ENCODE results near the gene TSKU. TPM values are rescaled to one million over a fixed set of nuclear protein-coding genes. Genes with fewer than 3 reads are reported as not detected.

TSKU gene
- total RNA-seq, 1 experiment from 2014 or later, result 20.1 TPM

GRCh38 chr11:76758311-76758710 lies 24.8 kb upstream of the TSKU start:
- DNase-seq (ENCODE audit: unreplicated experiment), result no peak
- H3K36me3 Mint-ChIP-seq (ENCODE audit: insufficient read depth, unreplicated experiment), result no peaks in the 10 kb centered on the region
- no peak overlapping the region for H3K4me3 Mint-ChIP-seq (ENCODE audit: unreplicated experiment)
- H3K4me1 Mint-ChIP-seq (ENCODE audit: insufficient read depth, unreplicated experiment), result peaks cover 8% of the 10 kb centered on the region
- no TSS peak for BruUV-seq (replicated peaks)
- no peak for TF ChIP-seq CTCF (IDR thresholded peaks at IDR 0.05; ENCODE audit: unreplicated experiment)
- H3K9me3 Mint-ChIP-seq (ENCODE audit: unreplicated experiment), result no peaks in the 10 kb centered on the region
- ChIA-PET CTCF (interaction anchor here (0.5 to 1.4 kb wide), 2 partner anchors 40 to 386 kb away, joined by 3 to 4 read pairs; no protein-coding TSS in a partner anchor), POLR2A (no interaction called here)
- intact Hi-C loops (cut with micrococcal nuclease), result no loop called here
- H3K27ac Mint-ChIP-seq (ENCODE audit: low read depth, unreplicated experiment), result no peak overlapping the region
- H3K27me3 Mint-ChIP-seq (ENCODE audit: insufficient read depth, unreplicated experiment), result no peaks in the 10 kb centered on the region

GRCh38 chr11:76759092-76759491 lies 24.1 kb upstream of the TSKU start:
- intact Hi-C loops (cut with micrococcal nuclease), result no loop called here
- CTCF ChIA-PET, result interaction anchor here (0.5 to 1.4 kb wide), 2 partner anchors 39 to 387 kb away, joined by 3 to 4 read pairs; no protein-coding TSS in a partner anchor
- H3K9me3 Mint-ChIP-seq (ENCODE audit: unreplicated experiment), result no peaks in the 10 kb centered on the region
- no peaks in the 10 kb centered on the region for H3K27me3 Mint-ChIP-seq (ENCODE audit: insufficient read depth, unreplicated experiment)
- H3K4me3 Mint-ChIP-seq (ENCODE audit: unreplicated experiment), result no peak overlapping the region
- POLR2A ChIA-PET, result interaction anchor here (0.5 to 0.6 kb wide), 2 partner anchors 12 to 17 kb away, joined by 3 read pairs; no protein-coding TSS in a partner anchor
- H3K36me3 Mint-ChIP-seq (ENCODE audit: insufficient read depth, unreplicated experiment), result no peaks in the 10 kb centered on the region
- H3K4me1 Mint-ChIP-seq (ENCODE audit: insufficient read depth, unreplicated experiment), result peaks cover 6% of the 10 kb centered on the region
- H3K27ac Mint-ChIP-seq (ENCODE audit: low read depth, unreplicated experiment), result no peak overlapping the region
- TF ChIP-seq CTCF (IDR thresholded peaks at IDR 0.05; ENCODE audit: unreplicated experiment), result no peak
- no TSS peak for BruUV-seq (replicated peaks)
- no peak for DNase-seq (ENCODE audit: unreplicated experiment)

- Mint-ChIP-seq H3K9me3 (ENCODE audit: unreplicated experiment) (no peaks in the 10 kb centered on the region), H3K27me3 (ENCODE audit: insufficient read depth, unreplicated experiment) (no peaks in the 10 kb centered on the region), H3K36me3 (ENCODE audit: insufficient read depth, unreplicated experiment) (no peaks in the 10 kb centered on the region), H3K4me1 (ENCODE audit: insufficient read depth, unreplicated experiment) (peaks cover 11% of the 10 kb centered on the region), H3K27ac (ENCODE audit: low read depth, unreplicated experiment) (no peak overlapping the region), H3K4me3 (ENCODE audit: unreplicated experiment) (no peak overlapping the region)
- ChIA-PET CTCF (interaction anchor here (1.0 to 1.4 kb wide), 3 partner anchors 12 to 39 kb away, joined by 3 to 4 read pairs (median 4); no protein-coding TSS in a partner anchor), POLR2A (interaction anchor here (0.5 to 0.6 kb wide), 2 partner anchors 12 to 17 kb away, joined by 3 read pairs; no protein-coding TSS in a partner anchor)
- BruUV-seq (replicated peaks), result no TSS peak
- no peak for DNase-seq (ENCODE audit: unreplicated experiment)
- TF ChIP-seq CTCF (IDR thresholded peaks at IDR 0.05; ENCODE audit: unreplicated experiment), result no peak
- intact Hi-C loops (cut with micrococcal nuclease), result no loop called here
Measured at GRCh38 chr11:76759517-76759916, 23.6 kb upstream of the TSKU start.

GRCh38 chr11:76760236-76760635 lies 22.9 kb upstream of the TSKU start:
- no peak for DNase-seq (ENCODE audit: unreplicated experiment)
- Mint-ChIP-seq H3K9me3 (ENCODE audit: unreplicated experiment) (no peaks in the 10 kb centered on the region), H3K4me1 (ENCODE audit: insufficient read depth, unreplicated experiment) (peaks cover 12% of the 10 kb centered on the region), H3K36me3 (ENCODE audit: insufficient read depth, unreplicated experiment) (no peaks in the 10 kb centered on the region), H3K27me3 (ENCODE audit: insufficient read depth, unreplicated experiment) (no peaks in the 10 kb centered on the region), H3K4me3 (ENCODE audit: unreplicated experiment) (no peak overlapping the region), H3K27ac (ENCODE audit: low read depth, unreplicated experiment) (no peak overlapping the region)
- ChIA-PET CTCF (interaction anchor here (0.9 to 1.1 kb wide), 3 partner anchors 11 to 76 kb away, joined by 3 to 4 read pairs (median 3); no protein-coding TSS in a partner anchor), POLR2A (no interaction called here)
- BruUV-seq (replicated peaks), result no TSS peak
- intact Hi-C loops (cut with micrococcal nuclease), result no loop called here
- no peak for TF ChIP-seq CTCF (IDR thresholded peaks at IDR 0.05; ENCODE audit: unreplicated experiment)
